AG10803 (cell line): Measurements from ENCODE around the gene LCK.
"Not testable (repeated sequence)": the region's sequence is repeated elsewhere in the genome, so short reads cannot be mapped to it uniquely, and the experiment has no call there.

Source experiments
- DNase-seq: peaks from one replicate; pipeline ENCODE4 v3.0.0; 2010; ENCODE audit warnings: low read depth
- H3K4me3 ChIP-seq: 2 replicates; pipeline ENCODE4 v1.5.1; 2011; ENCODE audit warnings: mild to moderate bottlenecking, low read length, control low read depth
- TF ChIP-seq, protein P1 (sequence below): conservative IDR thresholded peaks from 2 replicates; pipeline ENCODE4 v1.5.1; 2011; ENCODE audit warnings: mild to moderate bottlenecking, low read length, control low read depth, inconsistent platforms

LCK gene

GRCh38 chr1:32249831-32250525 is 1.1 kb upstream of the LCK start:
- TF ChIP-seq, protein P1, sequence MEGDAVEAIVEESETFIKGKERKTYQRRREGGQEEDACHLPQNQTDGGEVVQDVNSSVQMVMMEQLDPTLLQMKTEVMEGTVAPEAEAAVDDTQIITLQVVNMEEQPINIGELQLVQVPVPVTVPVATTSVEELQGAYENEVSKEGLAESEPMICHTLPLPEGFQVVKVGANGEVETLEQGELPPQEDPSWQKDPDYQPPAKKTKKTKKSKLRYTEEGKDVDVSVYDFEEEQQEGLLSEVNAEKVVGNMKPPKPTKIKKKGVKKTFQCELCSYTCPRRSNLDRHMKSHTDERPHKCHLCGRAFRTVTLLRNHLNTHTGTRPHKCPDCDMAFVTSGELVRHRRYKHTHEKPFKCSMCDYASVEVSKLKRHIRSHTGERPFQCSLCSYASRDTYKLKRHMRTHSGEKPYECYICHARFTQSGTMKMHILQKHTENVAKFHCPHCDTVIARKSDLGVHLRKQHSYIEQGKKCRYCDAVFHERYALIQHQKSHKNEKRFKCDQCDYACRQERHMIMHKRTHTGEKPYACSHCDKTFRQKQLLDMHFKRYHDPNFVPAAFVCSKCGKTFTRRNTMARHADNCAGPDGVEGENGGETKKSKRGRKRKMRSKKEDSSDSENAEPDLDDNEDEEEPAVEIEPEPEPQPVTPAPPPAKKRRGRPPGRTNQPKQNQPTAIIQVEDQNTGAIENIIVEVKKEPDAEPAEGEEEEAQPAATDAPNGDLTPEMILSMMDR, result no peak
- no peak overlapping the region for H3K4me3 ChIP-seq
- DNase-seq, result no peak

DNA sequence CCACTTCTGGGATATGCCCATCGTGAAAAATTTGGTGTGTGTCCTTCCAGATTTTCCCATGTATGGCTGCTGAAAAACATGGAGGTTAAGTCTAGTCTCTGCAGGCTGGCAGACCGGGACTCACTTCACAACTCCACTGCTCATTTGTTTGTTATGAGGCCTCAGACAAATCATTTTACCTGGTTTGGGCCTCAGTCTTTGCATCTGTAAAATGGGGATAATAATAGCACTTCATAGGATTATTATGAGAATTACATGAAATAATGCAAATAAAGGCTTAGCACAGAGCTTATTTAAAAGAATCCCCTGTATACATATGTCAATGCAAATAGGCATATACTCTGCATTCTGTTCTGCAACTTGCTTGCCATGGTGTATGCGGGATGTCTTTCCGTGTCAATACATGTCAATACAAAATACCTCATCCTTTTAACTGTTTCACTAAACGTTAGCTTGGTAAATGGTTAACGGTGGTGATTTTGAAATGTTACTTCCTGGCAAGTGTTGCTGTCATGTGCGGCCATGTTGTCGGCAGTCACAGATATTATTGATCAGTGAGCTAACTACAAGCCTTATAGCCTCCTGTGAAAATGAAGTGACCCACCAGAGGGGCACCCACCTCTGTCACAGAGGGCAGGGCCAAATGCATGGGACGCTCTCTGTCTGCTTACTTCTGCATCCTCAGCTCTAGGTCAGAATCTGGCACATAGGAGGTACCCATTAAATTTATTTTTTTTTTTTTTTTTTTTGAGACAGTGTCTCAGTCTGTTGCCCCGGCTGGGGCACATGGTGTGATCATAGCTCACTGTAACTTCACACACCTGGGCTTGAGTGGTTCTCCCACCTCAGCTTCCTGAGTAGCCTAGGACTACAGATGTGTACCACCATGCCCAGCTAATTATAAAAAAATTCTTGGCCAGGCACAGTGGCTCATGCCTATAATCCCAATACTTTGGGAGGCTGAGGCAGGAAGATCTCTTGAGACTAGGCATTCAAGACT is 4.3 kb downstream of the LCK start:
- DNase-seq, result no peak
- TF ChIP-seq, protein P1, result no peak
- H3K4me3 ChIP-seq, result no peak overlapping the region

- TF ChIP-seq, protein P1, result no peak
- no peak overlapping the region for H3K4me3 ChIP-seq
These were observed 5.6 kb downstream of the LCK start for GRCh38 chr1:32256473-32257226.

GRCh38 chr1:32257227-32257508 is 6.1 kb downstream of the LCK start:
- TF ChIP-seq, protein P1, result no peak
- no peak overlapping the region for H3K4me3 ChIP-seq

More at GRCh38 chr1:32256473-32257226, 5.6 kb downstream of the LCK start:
- no peak for DNase-seq

GRCh38 chr1:32263236-32263593 is 12.2 kb downstream of the LCK start:
- not testable (repeated sequence) for H3K4me3 ChIP-seq, DNase-seq

More at GRCh38 chr1:32257227-32257508, 6.1 kb downstream of the LCK start:
- DNase-seq, result no peak

GRCh38 chr1:32263744-32264143 is 12.7 kb downstream of the LCK start:
- TF ChIP-seq, protein P1, result no peak
- no peak for DNase-seq
- H3K4me3 ChIP-seq, result no peak overlapping the region

- no peak for DNase-seq
- no peak overlapping the region for H3K4me3 ChIP-seq
- TF ChIP-seq, protein P1, result no peak
These were observed 14.8 kb downstream of the LCK start for GRCh38 chr1:32265846-32266245.
